ENCODE data around the gene PFAS.

PFAS gene

GRCh38 chr17:8268550-8269298, 19.6 kb downstream of the PFAS start:
- no peak for DNase-seq (ENCODE audit: low read depth in 3 of 3)

- no peak for DNase-seq (ENCODE audit: low read depth in 3 of 3)
Measured at GRCh38 chr17:8272421-8272820, 23.3 kb downstream of the PFAS start.

- DNase-seq (ENCODE audit: low read depth in 3 of 3), result no peak
Measured at GRCh38 chr17:8273884-8274444, 24.9 kb downstream of the PFAS start.

GRCh38 chr17:8274816-8275215, 25.7 kb downstream of the PFAS start:
- no peak for DNase-seq (ENCODE audit: low read depth in 3 of 3)

GRCh38 chr17:8275421-8276290, 26.6 kb downstream of the PFAS start:
- DNase-seq (ENCODE audit: low read depth in 3 of 3), result no peak

GRCh38 chr17:8277317-8277716, 28.2 kb downstream of the PFAS start:
- no peak for DNase-seq (ENCODE audit: low read depth in 3 of 3)

GRCh38 chr17:8282345-8282744, 33.3 kb downstream of the PFAS start:
- no peak for DNase-seq (ENCODE audit: low read depth in 3 of 3)

GRCh38 chr17:8283356-8283755, 34.3 kb downstream of the PFAS start:
- DNase-seq (ENCODE audit: low read depth in 3 of 3), result no peak

- DNase-seq (ENCODE audit: low read depth in 3 of 3), result no peak
Measured at GRCh38 chr17:8284126-8284525, 35.0 kb downstream of the PFAS start.

GRCh38 chr17:8285270-8286181, 36.4 kb downstream of the PFAS start:
- DNase-seq (ENCODE audit: low read depth in 3 of 3), result no peak

- DNase-seq (ENCODE audit: low read depth in 3 of 3), result no peak
Measured at GRCh38 chr17:8287651-8288335, 38.7 kb downstream of the PFAS start.

- DNase-seq (ENCODE audit: low read depth in 3 of 3), result peak; percentile 62 to 69 (median 68)
Measured at GRCh38 chr17:8288336-8289102, 39.4 kb downstream of the PFAS start, which contains the start of gene RANGRF. Gene RANGRF (plus strand): TSS chr17:8288670. CDS start chr17:8288789, 119 bp downstream.

GRCh38 chr17:8289103-8289397, 40.0 kb downstream of the PFAS start:
- no peak for DNase-seq (ENCODE audit: low read depth in 3 of 3)

GRCh38 chr17:8290043-8290442, 41.0 kb downstream of the PFAS start:
- no peak for DNase-seq (ENCODE audit: low read depth in 3 of 3)

- DNase-seq (ENCODE audit: low read depth in 3 of 3), result no peak
Measured at GRCh38 chr17:8292639-8293395, 43.7 kb downstream of the PFAS start.

- DNase-seq (ENCODE audit: low read depth in 3 of 3), result no peak
Measured at GRCh38 chr17:8294361-8294760, 45.3 kb downstream of the PFAS start.

- DNase-seq (ENCODE audit: low read depth in 3 of 3), result no peak
Measured at GRCh38 chr17:8294814-8295316, 45.8 kb downstream of the PFAS start.

GRCh38 chr17:8300226-8300625, 51.1 kb downstream of the PFAS start:
- no peak for DNase-seq (ENCODE audit: low read depth in 3 of 3)

- peak; percentile 19 to 46 (median 26) for DNase-seq (ENCODE audit: low read depth in 3 of 3)
Measured at GRCh38 chr17:8300627-8301242, 51.6 kb downstream of the PFAS start.

Data from stimulated activated CD4-positive, alpha-beta T cell treated with anti-CD3 and anti-CD28 coated beads, TNF-alpha, amount 100 ng/mL, for 4 hours (primary cell).